ENCODE results near the gene OGDHL. TPM values are rescaled to one million over a fixed set of nuclear protein-coding genes. Genes with fewer than 3 reads are reported as not detected.

Gene OGDHL
- polyA plus RNA-seq, 1 donor from 2014 or later = 40.7 TPM

DNA sequence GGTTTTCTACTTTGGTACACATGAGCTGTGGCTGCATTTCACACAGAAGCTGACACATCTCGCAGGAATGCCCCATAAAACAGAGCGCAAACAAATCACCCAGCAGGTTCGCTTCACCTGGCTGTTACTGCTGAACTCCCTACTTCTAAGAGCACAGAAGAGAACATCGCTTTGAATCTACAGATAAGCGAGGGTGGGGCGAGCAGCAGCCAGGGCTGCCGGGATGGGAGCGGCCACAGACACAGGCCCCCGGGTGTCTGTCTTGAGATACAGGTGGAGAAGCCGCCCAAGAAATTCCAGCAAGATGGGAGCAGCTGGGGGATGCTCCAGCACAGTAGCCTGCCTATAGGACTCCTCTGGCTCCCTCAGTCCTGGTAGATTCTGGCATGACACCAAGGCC is 27.4 kb downstream of the OGDHL start:
- Histone ChIP-seq H3K4me2 (ENCODE audit: low read length) (no peak overlapping the region), H3F3A (ENCODE audit: insufficient read depth, low read length, poor library complexity, severe bottlenecking) (no peaks in the 10 kb centered on the region), H3K79me2 (replicated peaks; ENCODE audit: insufficient read depth, low read length) (no peaks in the 10 kb centered on the region), H3K9ac (ENCODE audit: low read length) (no peak overlapping the region), H3K9me2 (ENCODE audit: insufficient read depth, low read length) (no peaks in the 10 kb centered on the region), H3K27ac (ENCODE audit: low read length) (no peak overlapping the region), H2AFZ (ENCODE audit: low read depth, low read length) (no peak overlapping the region), H3K4me3 (ENCODE audit: low read length) (no peak overlapping the region), H4K20me1 (ENCODE audit: insufficient read depth) (no peaks in the 10 kb centered on the region), H3K36me3 (ENCODE audit: insufficient read depth, low read length) (no peaks in the 10 kb centered on the region), H3K9me3 (ENCODE audit: low read length) (no peaks in the 10 kb centered on the region), H3K27me3 (ENCODE audit: insufficient read depth, low read depth, low read length) (no peaks in the 10 kb centered on the region)
- TF ChIP-seq, protein P1, sequence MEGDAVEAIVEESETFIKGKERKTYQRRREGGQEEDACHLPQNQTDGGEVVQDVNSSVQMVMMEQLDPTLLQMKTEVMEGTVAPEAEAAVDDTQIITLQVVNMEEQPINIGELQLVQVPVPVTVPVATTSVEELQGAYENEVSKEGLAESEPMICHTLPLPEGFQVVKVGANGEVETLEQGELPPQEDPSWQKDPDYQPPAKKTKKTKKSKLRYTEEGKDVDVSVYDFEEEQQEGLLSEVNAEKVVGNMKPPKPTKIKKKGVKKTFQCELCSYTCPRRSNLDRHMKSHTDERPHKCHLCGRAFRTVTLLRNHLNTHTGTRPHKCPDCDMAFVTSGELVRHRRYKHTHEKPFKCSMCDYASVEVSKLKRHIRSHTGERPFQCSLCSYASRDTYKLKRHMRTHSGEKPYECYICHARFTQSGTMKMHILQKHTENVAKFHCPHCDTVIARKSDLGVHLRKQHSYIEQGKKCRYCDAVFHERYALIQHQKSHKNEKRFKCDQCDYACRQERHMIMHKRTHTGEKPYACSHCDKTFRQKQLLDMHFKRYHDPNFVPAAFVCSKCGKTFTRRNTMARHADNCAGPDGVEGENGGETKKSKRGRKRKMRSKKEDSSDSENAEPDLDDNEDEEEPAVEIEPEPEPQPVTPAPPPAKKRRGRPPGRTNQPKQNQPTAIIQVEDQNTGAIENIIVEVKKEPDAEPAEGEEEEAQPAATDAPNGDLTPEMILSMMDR (IDR thresholded peaks at IDR 0.05; ENCODE audit: poor library complexity, severe bottlenecking) = no peak
- no peak for TF ChIP-seq SMC3 (conservative IDR thresholded peaks at IDR 0.05; ENCODE audit: poor library complexity)
- no peak for TF ChIP-seq EP300 (conservative IDR thresholded peaks at IDR 0.05; ENCODE audit: poor library complexity, severe bottlenecking)
- TF ChIP-seq EZH2 (IDR thresholded peaks at IDR 0.05; ENCODE audit: borderline replicate concordance, insufficient read depth, low read length, poor library complexity, severe bottlenecking) = no peak
- TF ChIP-seq RAD21 (conservative IDR thresholded peaks at IDR 0.05) = no peak
- TF ChIP-seq POLR2AphosphoS5 (IDR thresholded peaks at IDR 0.05) = no peak
- TF ChIP-seq, protein P2, sequence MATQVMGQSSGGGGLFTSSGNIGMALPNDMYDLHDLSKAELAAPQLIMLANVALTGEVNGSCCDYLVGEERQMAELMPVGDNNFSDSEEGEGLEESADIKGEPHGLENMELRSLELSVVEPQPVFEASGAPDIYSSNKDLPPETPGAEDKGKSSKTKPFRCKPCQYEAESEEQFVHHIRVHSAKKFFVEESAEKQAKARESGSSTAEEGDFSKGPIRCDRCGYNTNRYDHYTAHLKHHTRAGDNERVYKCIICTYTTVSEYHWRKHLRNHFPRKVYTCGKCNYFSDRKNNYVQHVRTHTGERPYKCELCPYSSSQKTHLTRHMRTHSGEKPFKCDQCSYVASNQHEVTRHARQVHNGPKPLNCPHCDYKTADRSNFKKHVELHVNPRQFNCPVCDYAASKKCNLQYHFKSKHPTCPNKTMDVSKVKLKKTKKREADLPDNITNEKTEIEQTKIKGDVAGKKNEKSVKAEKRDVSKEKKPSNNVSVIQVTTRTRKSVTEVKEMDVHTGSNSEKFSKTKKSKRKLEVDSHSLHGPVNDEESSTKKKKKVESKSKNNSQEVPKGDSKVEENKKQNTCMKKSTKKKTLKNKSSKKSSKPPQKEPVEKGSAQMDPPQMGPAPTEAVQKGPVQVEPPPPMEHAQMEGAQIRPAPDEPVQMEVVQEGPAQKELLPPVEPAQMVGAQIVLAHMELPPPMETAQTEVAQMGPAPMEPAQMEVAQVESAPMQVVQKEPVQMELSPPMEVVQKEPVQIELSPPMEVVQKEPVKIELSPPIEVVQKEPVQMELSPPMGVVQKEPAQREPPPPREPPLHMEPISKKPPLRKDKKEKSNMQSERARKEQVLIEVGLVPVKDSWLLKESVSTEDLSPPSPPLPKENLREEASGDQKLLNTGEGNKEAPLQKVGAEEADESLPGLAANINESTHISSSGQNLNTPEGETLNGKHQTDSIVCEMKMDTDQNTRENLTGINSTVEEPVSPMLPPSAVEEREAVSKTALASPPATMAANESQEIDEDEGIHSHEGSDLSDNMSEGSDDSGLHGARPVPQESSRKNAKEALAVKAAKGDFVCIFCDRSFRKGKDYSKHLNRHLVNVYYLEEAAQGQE (IDR thresholded peaks at IDR 0.05; ENCODE audit: borderline replicate concordance) = no peak
- no peak for TF ChIP-seq TAF1 (IDR thresholded peaks at IDR 0.05; ENCODE audit: low read depth)
- TF ChIP-seq MXI1 (conservative IDR thresholded peaks at IDR 0.05; ENCODE audit: poor library complexity, severe bottlenecking) = no peak

DNA sequence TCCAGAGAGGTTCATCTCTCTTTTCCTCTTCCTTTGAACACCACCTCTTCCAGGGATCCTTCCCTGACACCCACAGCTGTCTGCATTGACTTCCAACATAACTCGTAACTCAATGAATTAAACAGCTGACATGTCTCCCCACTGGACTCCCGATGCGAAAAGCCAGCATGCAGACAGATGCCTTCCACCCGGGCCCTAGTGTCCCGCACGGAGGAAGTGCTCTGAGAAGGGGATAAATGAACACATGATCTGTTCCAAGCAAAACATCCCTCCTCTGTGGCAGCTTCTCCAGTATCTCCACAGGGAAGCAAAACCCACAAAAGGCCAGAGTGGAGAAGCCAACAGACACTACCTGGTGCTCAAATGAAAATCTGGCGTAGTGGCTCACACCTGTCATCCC is 28.3 kb downstream of the OGDHL start:
- Histone ChIP-seq H3F3A (ENCODE audit: insufficient read depth, low read length, poor library complexity, severe bottlenecking) (no peaks in the 10 kb centered on the region), H4K20me1 (ENCODE audit: insufficient read depth) (no peaks in the 10 kb centered on the region), H3K27me3 (ENCODE audit: insufficient read depth, low read depth, low read length) (no peaks in the 10 kb centered on the region), H3K4me3 (ENCODE audit: low read length) (no peak overlapping the region), H3K27ac (ENCODE audit: low read length) (no peak overlapping the region), H2AFZ (ENCODE audit: low read depth, low read length) (no peak overlapping the region), H3K9me3 (ENCODE audit: low read length) (no peaks in the 10 kb centered on the region), H3K4me2 (ENCODE audit: low read length) (no peak overlapping the region), H3K9me2 (ENCODE audit: insufficient read depth, low read length) (no peaks in the 10 kb centered on the region), H3K36me3 (ENCODE audit: insufficient read depth, low read length) (no peaks in the 10 kb centered on the region), H3K79me2 (replicated peaks; ENCODE audit: insufficient read depth, low read length) (no peaks in the 10 kb centered on the region), H3K9ac (ENCODE audit: low read length) (no peak overlapping the region)
- TF ChIP-seq RAD21 (conservative IDR thresholded peaks at IDR 0.05) (no peak), SMC3 (conservative IDR thresholded peaks at IDR 0.05; ENCODE audit: poor library complexity) (no peak), MXI1 (conservative IDR thresholded peaks at IDR 0.05; ENCODE audit: poor library complexity, severe bottlenecking) (no peak), POLR2AphosphoS5 (IDR thresholded peaks at IDR 0.05) (no peak), TAF1 (IDR thresholded peaks at IDR 0.05; ENCODE audit: low read depth) (no peak), EP300 (conservative IDR thresholded peaks at IDR 0.05; ENCODE audit: poor library complexity, severe bottlenecking) (no peak), EZH2 (IDR thresholded peaks at IDR 0.05; ENCODE audit: borderline replicate concordance, insufficient read depth, low read length, poor library complexity, severe bottlenecking) (no peak)
- TF ChIP-seq, protein P1 (IDR thresholded peaks at IDR 0.05; ENCODE audit: poor library complexity, severe bottlenecking) = no peak
- TF ChIP-seq, protein P2 (IDR thresholded peaks at IDR 0.05; ENCODE audit: borderline replicate concordance) = no peak

All from neural cell (in vitro differentiated cells).